Activated CD4-positive, CD25-positive, alpha-beta regulatory T cell treated with anti-CD3 and anti-CD28 coated beads, Interleukin-2, amount 50 U/mL, for 72 hours (primary cell): ENCODE results near the gene MAP7D1.
A peak's percentile ranks its signal among the peaks of the same experiment; 100 is the strongest.
"Not testable (repeated sequence)": the region's sequence is repeated elsewhere in the genome, so short reads cannot be mapped to it uniquely, and the experiment has no call there.

ENCODE experiments used
- DNase-seq: peaks from one replicate; pipeline ENCODE4 v3.0.0; 2021

The MAP7D1 gene

GRCh38 chr1:36172017-36172747 is 16.2 kb downstream of the MAP7D1 start:
- no peak for DNase-seq

- no peak for DNase-seq
These were observed 17.0 kb downstream of the MAP7D1 start for GRCh38 chr1:36172983-36173382.

GRCh38 chr1:36174713-36175112 is 18.8 kb downstream of the MAP7D1 start:
- no peak for DNase-seq

GRCh38 chr1:36175137-36176095 is 19.5 kb downstream of the MAP7D1 start:
- DNase-seq: no peak

- DNase-seq: no peak
These were observed 20.4 kb downstream of the MAP7D1 start for GRCh38 chr1:36176106-36176949.

- no peak for DNase-seq
These were observed 21.9 kb downstream of the MAP7D1 start for GRCh38 chr1:36177589-36178431.

- DNase-seq: no peak
These were observed 22.7 kb downstream of the MAP7D1 start for GRCh38 chr1:36178471-36179219.

DNA sequence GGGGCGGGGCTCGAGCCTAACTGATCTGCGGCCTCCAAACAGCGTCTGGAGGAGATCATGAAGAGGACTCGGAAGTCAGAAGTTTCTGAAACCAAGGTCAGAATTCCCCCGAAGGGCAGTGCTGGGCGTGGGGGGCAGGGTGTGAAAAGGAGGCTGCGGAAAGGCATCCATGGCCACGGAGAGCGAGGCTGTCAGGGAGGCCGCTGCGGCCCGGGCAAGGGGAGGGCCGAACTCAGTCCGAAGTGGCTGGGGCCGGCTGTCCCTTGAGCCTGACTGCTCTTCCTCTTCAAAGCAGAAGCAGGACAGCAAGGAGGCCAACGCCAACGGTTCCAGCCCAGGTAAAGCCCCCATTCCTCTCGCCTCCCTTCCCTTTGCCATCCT is 23.2 kb downstream of the MAP7D1 start:
- DNase-seq: no peak

DNA sequence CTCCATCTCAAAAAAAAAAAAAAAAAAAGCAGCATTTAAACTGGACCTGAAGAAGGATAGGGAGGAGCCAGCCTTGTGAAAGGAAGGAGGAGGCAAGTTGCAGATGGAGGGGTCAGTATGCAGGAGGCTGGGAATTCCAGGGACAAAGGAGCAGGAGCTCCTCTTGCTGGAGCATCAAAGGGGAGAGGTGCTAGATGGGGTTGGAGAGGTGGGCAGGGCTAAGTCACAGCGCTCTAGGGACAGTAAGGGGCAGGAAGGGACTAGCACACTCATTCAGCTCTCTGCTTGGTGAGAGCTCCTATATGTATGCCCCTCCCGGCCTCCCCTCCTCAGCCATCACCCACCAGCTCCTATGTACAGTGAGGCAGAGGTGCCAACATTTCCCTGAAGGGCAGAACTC is 26.8 kb downstream of the MAP7D1 start:
- no peak for DNase-seq

DNA sequence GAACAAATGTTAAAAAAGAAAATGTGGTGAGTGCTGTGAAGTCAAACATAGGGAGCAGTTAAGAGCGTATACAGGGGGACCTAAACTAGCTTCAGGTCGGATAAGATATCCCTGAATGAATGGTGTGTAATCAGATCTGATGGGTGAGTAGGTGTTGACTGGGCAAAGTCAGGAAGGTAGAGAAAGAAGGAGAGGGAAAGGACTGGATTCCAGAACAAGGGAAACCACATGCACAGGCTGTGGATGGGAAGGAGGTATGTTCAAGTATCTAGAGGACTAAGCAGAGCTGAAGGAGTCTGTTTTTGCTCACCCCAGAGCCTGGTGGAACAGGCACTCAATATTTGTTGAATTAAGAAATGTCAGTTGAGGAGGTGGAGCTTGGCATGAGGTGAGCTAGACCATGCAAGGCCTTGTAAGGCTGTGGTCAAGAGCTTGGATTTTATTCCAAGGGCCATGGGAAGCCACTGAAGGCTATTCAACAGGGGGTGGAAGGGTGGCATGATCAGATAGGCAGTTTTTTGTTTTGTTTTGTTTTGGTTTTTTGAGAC is 27.4 kb downstream of the MAP7D1 start:
- DNase-seq: no peak

DNA sequence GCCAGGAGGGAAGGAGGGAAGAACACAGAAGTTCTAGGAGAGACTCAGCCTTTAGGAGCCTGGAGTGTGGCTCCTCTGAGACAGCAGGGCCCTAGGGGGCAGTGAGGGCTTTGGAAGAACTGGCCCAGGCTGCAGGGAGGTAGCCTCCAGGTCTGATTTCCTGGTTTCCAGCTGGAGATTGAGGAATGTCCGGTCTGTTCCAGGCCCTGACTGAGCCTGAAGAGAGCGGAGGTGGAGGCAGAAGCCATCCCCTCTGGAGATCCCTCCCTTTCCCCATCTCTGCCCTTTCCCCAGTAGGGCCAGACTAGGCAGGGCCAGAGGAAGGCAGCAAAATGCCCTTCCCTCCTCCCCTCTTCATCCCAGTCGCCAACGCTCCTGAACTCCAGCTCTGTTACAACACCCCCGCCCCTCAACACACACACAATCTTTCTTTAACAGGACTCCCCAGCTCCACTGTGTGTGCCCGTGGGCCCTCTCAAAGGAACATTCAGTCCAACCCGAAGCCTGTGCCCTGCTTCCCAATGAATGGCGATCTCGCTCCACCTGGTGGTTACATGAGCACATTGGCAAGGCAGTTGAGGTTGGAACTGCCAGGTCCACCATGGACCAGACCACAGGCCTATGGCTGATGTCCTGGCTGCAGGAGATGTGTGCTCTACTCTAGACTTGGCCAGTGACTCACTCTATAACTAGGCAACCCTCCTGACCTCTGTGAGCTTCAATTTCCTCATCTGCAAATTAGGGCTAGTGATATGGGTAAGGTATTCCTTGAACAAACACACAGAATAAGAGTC is 32.0 kb downstream of the MAP7D1 start:
- peak; percentile 66 for DNase-seq

DNA sequence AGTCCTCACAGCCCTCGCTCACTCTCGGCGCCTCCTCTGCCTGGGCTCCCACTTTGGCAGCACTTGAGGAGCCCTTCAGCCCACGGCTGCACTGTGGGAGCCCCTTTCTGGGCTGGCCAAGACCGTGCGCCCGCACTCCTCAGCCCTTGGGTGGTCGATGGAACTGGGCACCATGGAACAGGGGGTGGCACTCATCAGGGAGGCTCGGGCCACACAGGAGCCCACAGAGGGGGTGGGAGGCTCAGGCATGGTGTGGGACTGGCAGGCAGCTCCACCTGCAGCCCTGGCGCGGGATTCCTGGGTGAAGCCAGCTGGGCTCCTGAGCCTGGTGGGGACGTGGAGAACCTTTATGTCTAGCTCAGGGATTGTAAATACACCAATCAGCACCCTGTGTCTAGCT is 40.8 kb downstream of the MAP7D1 start:
- DNase-seq: not testable (repeated sequence)

DNA sequence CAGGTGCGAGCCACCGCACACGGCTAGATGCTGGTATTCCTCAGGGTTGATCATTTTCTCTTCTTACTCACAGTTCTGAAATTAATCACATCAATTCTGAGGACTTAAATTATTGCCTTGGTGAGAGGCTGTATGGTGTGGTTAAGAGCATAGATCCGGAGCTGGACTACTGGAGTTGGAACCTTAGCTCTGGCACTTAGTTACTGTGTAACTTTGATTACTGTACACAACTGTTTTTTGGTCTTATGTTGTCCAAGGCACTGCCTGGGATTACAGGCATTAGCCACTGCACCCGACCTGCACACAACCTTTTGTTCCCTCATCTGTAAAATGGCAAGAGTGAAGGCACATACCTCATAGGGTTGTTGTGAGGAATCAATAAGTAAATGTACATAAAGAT is 42.7 kb downstream of the MAP7D1 start:
- DNase-seq: no peak

- no peak for DNase-seq
These were observed 44.2 kb downstream of the MAP7D1 start for GRCh38 chr1:36199934-36200741.

DNA sequence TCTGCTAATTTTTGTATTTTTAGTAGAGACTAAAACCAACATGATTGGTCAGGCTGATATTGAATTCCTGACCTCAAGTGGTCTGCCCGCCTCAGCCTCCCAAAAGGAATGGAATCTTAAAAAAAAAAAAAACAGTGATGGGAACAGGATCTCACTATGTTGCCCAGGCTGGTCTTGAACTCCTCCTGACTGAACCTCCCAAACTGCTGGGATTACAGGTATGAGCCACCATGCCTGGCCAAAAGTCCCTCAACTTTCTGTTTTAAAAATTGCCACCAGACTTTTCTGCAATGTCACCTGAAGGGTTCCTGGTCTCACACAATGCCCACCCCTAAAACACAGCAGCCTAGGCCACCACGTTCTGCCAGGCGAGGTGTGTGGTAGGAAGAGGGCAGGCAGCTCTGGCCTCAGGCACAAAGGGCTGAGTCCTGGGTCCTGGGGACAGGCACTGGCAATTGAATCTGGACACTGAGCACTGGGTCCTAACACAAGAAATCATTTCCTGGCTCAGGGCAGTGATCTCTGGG is 47.1 kb downstream of the MAP7D1 start:
- DNase-seq: no peak

- DNase-seq: no peak
These were observed 47.8 kb downstream of the MAP7D1 start for GRCh38 chr1:36203554-36204346.

DNA sequence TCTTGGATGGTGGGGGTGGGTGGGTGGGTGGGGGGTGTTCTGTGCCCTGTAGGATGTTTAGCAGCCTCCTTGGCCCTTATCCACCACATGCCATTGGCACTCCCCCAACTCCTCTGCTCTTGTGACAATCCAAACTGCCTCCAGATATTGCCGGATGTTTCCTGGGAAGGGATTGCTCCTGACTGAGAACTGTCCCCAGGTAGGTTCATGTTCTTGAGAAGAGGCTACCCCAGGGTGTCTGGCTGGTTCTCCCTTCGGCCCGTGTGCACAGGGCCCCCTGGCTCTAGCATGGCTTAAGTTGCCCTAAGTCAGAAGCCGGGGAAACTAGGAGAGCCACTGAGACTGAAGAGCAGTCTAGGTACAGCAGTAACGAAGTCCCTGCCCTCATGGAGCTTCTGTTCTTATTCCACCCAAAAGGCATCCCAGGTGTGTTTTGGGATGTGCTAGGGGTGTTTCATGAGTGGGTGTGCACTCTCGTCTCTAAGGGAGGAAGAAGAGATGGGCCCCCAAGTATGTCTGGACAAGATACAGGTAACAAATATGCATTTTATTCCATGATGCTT is 48.5 kb downstream of the MAP7D1 start:
- DNase-seq: no peak

DNA sequence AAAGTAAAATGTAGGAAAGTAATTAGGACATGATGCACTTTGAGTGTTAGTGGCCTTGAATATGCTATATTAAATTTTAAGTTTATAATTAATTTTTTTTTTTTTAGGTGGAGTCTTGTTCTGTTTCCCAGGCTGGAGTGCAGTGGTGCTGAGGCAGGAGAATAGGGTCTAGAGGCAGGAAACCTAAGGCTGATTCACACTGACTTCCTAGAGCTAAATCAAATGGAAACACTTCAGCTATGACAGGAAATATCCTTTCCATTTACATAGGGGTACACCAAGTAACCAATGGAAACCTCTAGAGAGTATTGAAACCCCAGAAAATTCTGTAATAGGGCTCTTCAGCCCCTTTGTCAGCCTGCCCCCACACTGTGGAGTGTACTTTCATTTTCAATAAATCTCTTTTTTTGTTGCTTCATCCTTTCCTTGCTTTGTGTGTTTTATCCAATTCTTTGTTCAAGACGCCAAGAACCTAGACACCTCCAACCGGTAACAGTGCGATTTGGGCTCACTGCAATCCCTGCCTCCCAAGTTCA is 50.4 kb downstream of the MAP7D1 start:
- no peak for DNase-seq
